Fibroblast of the conjunctiva (primary cell): ENCODE results near the gene PTH1R.
A peak's percentile ranks its signal among the peaks of the same experiment; 100 is the strongest.

Source experiments
- DNase-seq: peaks from one replicate; pipeline ENCODE4 v3.0.0-alpha.2; 2010; ENCODE audit warnings: low read depth

Gene PTH1R

GRCh38 chr3:46883054-46883829 is 5.7 kb downstream of the PTH1R start:
- DNase-seq: no peak

- DNase-seq: no peak
Measured at GRCh38 chr3:46883830-46884185, 6.3 kb downstream of the PTH1R start.

GRCh38 chr3:46884427-46884826 is 6.9 kb downstream of the PTH1R start:
- no peak for DNase-seq

GRCh38 chr3:46884929-46885328 is 7.4 kb downstream of the PTH1R start:
- no peak for DNase-seq

GRCh38 chr3:46885612-46886011 is 8.1 kb downstream of the PTH1R start:
- no peak for DNase-seq

GRCh38 chr3:46887980-46888494 is 10.5 kb downstream of the PTH1R start:
- DNase-seq: no peak

GRCh38 chr3:46888705-46889104 is 11.2 kb downstream of the PTH1R start:
- DNase-seq: no peak

GRCh38 chr3:46889381-46890110 is 12.0 kb downstream of the PTH1R start:
- no peak for DNase-seq

GRCh38 chr3:46890132-46890531 is 12.6 kb downstream of the PTH1R start:
- DNase-seq: no peak

GRCh38 chr3:46891132-46891531 is 13.6 kb downstream of the PTH1R start:
- no peak for DNase-seq

- peak; percentile 50 for DNase-seq
Measured at GRCh38 chr3:46892285-46893145, 15.0 kb downstream of the PTH1R start.

GRCh38 chr3:46893146-46893748 is 15.7 kb downstream of the PTH1R start:
- no peak for DNase-seq

GRCh38 chr3:46893763-46894162 is 16.2 kb downstream of the PTH1R start:
- no peak for DNase-seq

- DNase-seq: no peak
Measured at GRCh38 chr3:46894256-46894655, 16.7 kb downstream of the PTH1R start.

- DNase-seq: no peak
Measured at GRCh38 chr3:46895204-46895660, 17.7 kb downstream of the PTH1R start.

GRCh38 chr3:46895761-46896160 is 18.2 kb downstream of the PTH1R start:
- DNase-seq: no peak

- DNase-seq: no peak
Measured at GRCh38 chr3:46896386-46896785, 18.9 kb downstream of the PTH1R start.

GRCh38 chr3:46897031-46897430 is 19.5 kb downstream of the PTH1R start:
- DNase-seq: no peak

- no peak for DNase-seq
Measured at GRCh38 chr3:46897829-46898320, 20.4 kb downstream of the PTH1R start.

- DNase-seq: no peak
Measured at GRCh38 chr3:46898321-46899150, 21.0 kb downstream of the PTH1R start.
